NCI-H524 treated with DMSO at 0.1 percent for 48 hours (cell line): ENCODE measurements around the gene TGM6.
"Not testable (repeated sequence)": the region's sequence is repeated elsewhere in the genome, so short reads cannot be mapped to it uniquely, and the experiment has no call there.

Source experiments
- DNase-seq: peaks from one replicate; lab custom pipeline; 2025; lab: John Stamatoyannopoulos, UW

Gene TGM6

GRCh38 chr20:2398449-2398848, 17.7 kb downstream of the TGM6 start:
- no peak for DNase-seq

- no peak for DNase-seq
These were observed 18.7 kb downstream of the TGM6 start for GRCh38 chr20:2399390-2399789.

- DNase-seq = no peak
These were observed 19.6 kb downstream of the TGM6 start for GRCh38 chr20:2400290-2400689.

GRCh38 chr20:2401527-2401926, 20.8 kb downstream of the TGM6 start:
- DNase-seq = no peak

GRCh38 chr20:2402271-2402980, 21.7 kb downstream of the TGM6 start:
- DNase-seq = no peak

- DNase-seq = no peak
These were observed 22.8 kb downstream of the TGM6 start for GRCh38 chr20:2403291-2404052.

- DNase-seq = no peak
These were observed 25.0 kb downstream of the TGM6 start for GRCh38 chr20:2405693-2406065.

- DNase-seq = not testable (repeated sequence)
These were observed 26.7 kb downstream of the TGM6 start for GRCh38 chr20:2407355-2407754.

GRCh38 chr20:2408111-2408510, 27.4 kb downstream of the TGM6 start:
- no peak for DNase-seq

- no peak for DNase-seq
These were observed 36.0 kb downstream of the TGM6 start for GRCh38 chr20:2416541-2417212.

- DNase-seq = no peak
These were observed 36.5 kb downstream of the TGM6 start for GRCh38 chr20:2417213-2417541.

- no peak for DNase-seq
These were observed 37.7 kb downstream of the TGM6 start for GRCh38 chr20:2418388-2418787.

GRCh38 chr20:2420510-2420909, 39.8 kb downstream of the TGM6 start:
- DNase-seq = no peak

- no peak for DNase-seq
These were observed 40.5 kb downstream of the TGM6 start for GRCh38 chr20:2421247-2421646.

- DNase-seq = no peak
These were observed 48.4 kb downstream of the TGM6 start for GRCh38 chr20:2429051-2429450.

GRCh38 chr20:2430538-2430937, 49.8 kb downstream of the TGM6 start:
- DNase-seq = no peak

GRCh38 chr20:2431185-2431584, 50.5 kb downstream of the TGM6 start:
- no peak for DNase-seq

GRCh38 chr20:2446845-2447244, 66.1 kb downstream of the TGM6 start:
- DNase-seq = peak; percentile 70

GRCh38 chr20:2449386-2449785, 68.7 kb downstream of the TGM6 start:
- DNase-seq = no peak

GRCh38 chr20:2451422-2451821, 70.7 kb downstream of the TGM6 start:
- DNase-seq = no peak

- DNase-seq = no peak
These were observed 71.4 kb downstream of the TGM6 start for GRCh38 chr20:2451939-2452732.

- DNase-seq = no peak
These were observed 73.1 kb downstream of the TGM6 start for GRCh38 chr20:2453792-2454191.
